Measurements from ENCODE around the gene NOTCH2. TPM values are rescaled to one million over a fixed set of nuclear protein-coding genes. Genes with fewer than 3 reads are reported as not detected.

The NOTCH2 gene
- total RNA-seq, 2 donors from 2014 or later: 171 to 190 TPM

DNA sequence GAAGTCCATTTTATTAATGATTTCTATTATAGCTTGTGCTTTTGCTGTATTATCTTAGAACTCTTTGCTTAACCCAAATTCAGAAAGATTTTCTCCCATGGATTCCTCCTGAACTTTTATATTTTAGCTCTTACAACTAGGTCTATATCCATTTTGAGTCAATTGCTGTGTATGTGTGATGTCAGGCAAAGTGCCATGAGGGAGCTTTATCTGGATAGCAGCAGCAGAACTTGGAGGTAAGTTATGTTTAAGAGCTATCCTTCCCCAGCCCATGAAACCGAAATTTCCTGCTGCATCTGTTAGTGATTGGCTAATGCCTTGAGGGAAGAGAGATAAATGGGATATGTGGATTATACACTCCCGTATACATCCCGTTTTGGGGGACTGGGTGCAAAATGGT lies 203.0 kb downstream of the NOTCH2 start:
- Histone ChIP-seq H3K27ac (no peak overlapping the region), H3K4me3 (no peak overlapping the region), H3K27me3 (replicated peaks; ENCODE audit: insufficient read depth) (no peaks in the 10 kb centered on the region), H3K9me3 (no peaks in the 10 kb centered on the region), H3K4me1 (ENCODE audit: control insufficient read depth in 1 of 2, low read depth in 2 of 2) (peaks cover 0 to 4% of the 10 kb centered on the region in 2 donors), H3K36me3 (no peaks in the 10 kb centered on the region)
- DNase-seq (ENCODE audit: low spot score): no peak
- TF ChIP-seq CTCF (IDR thresholded peaks at IDR 0.05): no peak
- no peak for ATAC-seq (ENCODE audit: insufficient number of reproducible peaks, low FRiP score, low read depth)

GRCh38 chr1:119865627-119866026 lies 203.8 kb downstream of the NOTCH2 start:
- H3K9me3 ChIP-seq: no peaks in the 10 kb centered on the region
- no peak for ATAC-seq (ENCODE audit: insufficient number of reproducible peaks, low FRiP score, low read depth)
- H3K27me3 ChIP-seq (replicated peaks; ENCODE audit: insufficient read depth): no peaks in the 10 kb centered on the region
- H3K4me3 ChIP-seq: no peak overlapping the region
- no peaks in the 10 kb centered on the region for H3K4me1 ChIP-seq (ENCODE audit: control insufficient read depth in 1 of 2, low read depth in 2 of 2)
- TF ChIP-seq CTCF (IDR thresholded peaks at IDR 0.05): no peak
- no peaks in the 10 kb centered on the region for H3K36me3 ChIP-seq
- no peak for DNase-seq (ENCODE audit: low spot score)
- H3K27ac ChIP-seq: no peak overlapping the region

GRCh38 chr1:119862276-119862675 lies 207.2 kb downstream of the NOTCH2 start:
- Histone ChIP-seq H3K4me3 (no peak overlapping the region), H3K27ac (no peak overlapping the region), H3K4me1 (ENCODE audit: control insufficient read depth in 1 of 2, low read depth in 2 of 2) (no peaks in the 10 kb centered on the region), H3K36me3 (no peaks in the 10 kb centered on the region), H3K27me3 (replicated peaks; ENCODE audit: insufficient read depth) (no peaks in the 10 kb centered on the region), H3K9me3 (no peaks in the 10 kb centered on the region)
- ATAC-seq (ENCODE audit: insufficient number of reproducible peaks, low FRiP score, low read depth): no peak
- DNase-seq (ENCODE audit: low spot score): no peak
- TF ChIP-seq CTCF (IDR thresholded peaks at IDR 0.05): no peak

Other genes starting within 250 kb of the NOTCH2 start
- gene ADAM30, start 173.1 kb downstream of the NOTCH2 start, total RNA-seq: not detected
- gene SEC22B, start 106.9 kb upstream of the NOTCH2 start, total RNA-seq: 10 to 100 TPM; 24.9 to 44.8 TPM

Measured in thoracic aorta (tissue), 2 donors.